NCI-H1930 (cell line): Measurements from ENCODE around the gene TLE2.

Experiments used
- DNase-seq, 2 experiments: peaks; one replicate each; lab custom pipeline; 2025; lab: John Stamatoyannopoulos, UW

Gene TLE2

GRCh38 chr19:3029065-3029923, at the start of gene TLE2:
TLE2 (minus strand) TSS chr19:3029280; CDS start chr19:3028904, 376 bp downstream.
- no peak for DNase-seq

- peak; percentile 18 to 31 for DNase-seq
These were observed 46.7 kb upstream of the TLE2 start for GRCh38 chr19:3075605-3076431.

GRCh38 chr19:3073931-3074595, 45.0 kb upstream of the TLE2 start:
- no peak for DNase-seq

- no peak for DNase-seq
These were observed 44.1 kb upstream of the TLE2 start for GRCh38 chr19:3073159-3073563.

GRCh38 chr19:3071768-3072167, 42.7 kb upstream of the TLE2 start:
- DNase-seq: no peak

GRCh38 chr19:3068071-3068470, 39.0 kb upstream of the TLE2 start:
- DNase-seq: no peak

GRCh38 chr19:3067563-3067962, 38.5 kb upstream of the TLE2 start:
- no peak for DNase-seq

GRCh38 chr19:3066482-3067049, 37.5 kb upstream of the TLE2 start:
- no peak for DNase-seq

GRCh38 chr19:3065675-3066357, 36.7 kb upstream of the TLE2 start:
- no peak for DNase-seq

- DNase-seq: no peak
These were observed 34.9 kb upstream of the TLE2 start for GRCh38 chr19:3064011-3064330.

- peak; percentile 20 to 45 for DNase-seq
These were observed 33.4 kb upstream of the TLE2 start, which contains the start of gene TLE5 for GRCh38 chr19:3062165-3063105. TLE5 (minus strand) TSS chr19:3062495; CDS start chr19:3062200, 295 bp downstream.

- no peak for DNase-seq
These were observed 32.4 kb upstream of the TLE2 start for GRCh38 chr19:3061182-3062161.

GRCh38 chr19:3060857-3061181, 31.7 kb upstream of the TLE2 start:
- no peak for DNase-seq

GRCh38 chr19:3059653-3060052, 30.6 kb upstream of the TLE2 start:
- no peak for DNase-seq

- DNase-seq: no peak
These were observed 29.8 kb upstream of the TLE2 start for GRCh38 chr19:3058821-3059314.

GRCh38 chr19:3058009-3058820, 29.1 kb upstream of the TLE2 start:
- DNase-seq: no peak

GRCh38 chr19:3057275-3057714, 28.2 kb upstream of the TLE2 start:
- no peak for DNase-seq

GRCh38 chr19:3056417-3057088, 27.5 kb upstream of the TLE2 start:
- no peak for DNase-seq
